Peyer's patch (tissue), 4 donors: ENCODE measurements around the gene AGO3. TPM values are rescaled to one million over a fixed set of nuclear protein-coding genes. Genes with fewer than 3 reads are reported as not detected.

Experiments
- DNase-seq, 3 donors: peaks; one replicate each; pipeline ENCODE4 v3.0.0-alpha.2; 2017 to 2019
- H3K27ac ChIP-seq, 4 donors: fragments of 200-600 bp; sonication (generic); one replicate each; pipeline ENCODE4 v1.5.1; 2016 to 2019
- H3K27me3 ChIP-seq, 2 donors: fragments of 200-600 bp; sonication (generic); one replicate each; pipeline ENCODE4 v1.5.1; 2019
- H3K36me3 ChIP-seq, 3 donors: fragments of 200-600 bp; sonication (generic); one replicate each; pipeline ENCODE4 v1.5.1; 2016 to 2019
- H3K4me1 ChIP-seq, 4 donors: fragments of 200-600 bp; sonication (generic); one replicate each; pipeline ENCODE4 v1.5.1; 2016 to 2019
- H3K4me3 ChIP-seq, 4 donors: fragments of 200-600 bp; sonication (generic); 1 replicate in 3 of 4; 2 replicates in 1 of 4; pipeline ENCODE4 v1.5.1; 2016 to 2019; ENCODE audit warnings: mild to moderate bottlenecking in 1 of 4
- H3K9me3 ChIP-seq, 4 donors: fragments of 200-600 bp; sonication (generic); one replicate each; pipeline ENCODE4 v1.5.1; 2016 to 2019; ENCODE audit warnings: mild to moderate bottlenecking in 1 of 4
- CTCF ChIP-seq, 6 experiments: fragments of 450-650 bp in 4 of 6; fragments of 200-600 bp in 2 of 6; sonication (generic) in 1 of 6; IDR thresholded peaks; one replicate each; pipeline ENCODE4 v1.5.1; 2017 to 2019; ENCODE audit warnings: antibody characterized with exemption in 6 of 6, mild to moderate bottlenecking in 3 of 6, moderate library complexity in 1 of 6
- POLR2A ChIP-seq, 2 donors: fragments of 450-650 bp; IDR thresholded peaks; one replicate each; pipeline ENCODE4 v1.5.1; 2017; ENCODE audit warnings: antibody characterized with exemption in 2 of 2, mild to moderate bottlenecking in 2 of 2, moderate library complexity in 2 of 2
- total RNA-seq, 4 donors: library from RNA; depleted of rRNA; stranded (reverse); fragments of >200 nt; gene quantifications; one replicate each; pipeline ENCODE4 v1.1.0, GENCODE V29; 2016

The AGO3 gene
- total RNA-seq, 4 donors from 2014 or later, result 12.1 to 33.0 (median 18.6) TPM

GRCh38 chr1:36107394-36107793 lies 176.5 kb downstream of the AGO3 start:
- Histone ChIP-seq H3K9me3 (no peaks in the 10 kb centered on the region), H3K36me3 (no peaks in the 10 kb centered on the region), H3K4me3 (no peak overlapping the region), H3K27ac (no peak overlapping the region), H3K4me1 (no peaks in the 10 kb centered on the region), H3K27me3 (no peaks in the 10 kb centered on the region)
- DNase-seq, result no peak
- no peak for TF ChIP-seq POLR2A (IDR thresholded peaks at IDR 0.05)
- no peak for TF ChIP-seq CTCF (IDR thresholded peaks at IDR 0.05)

- Histone ChIP-seq H3K9me3 (no peaks in the 10 kb centered on the region), H3K27ac (no peak overlapping the region), H3K4me1 (no peaks in the 10 kb centered on the region), H3K36me3 (no peaks in the 10 kb centered on the region), H3K27me3 (no peaks in the 10 kb centered on the region), H3K4me3 (no peak overlapping the region)
- no peak for DNase-seq
- TF ChIP-seq POLR2A (IDR thresholded peaks at IDR 0.05) (no peak), CTCF (IDR thresholded peaks at IDR 0.05) (no peak)
Observed at GRCh38 chr1:36108314-36108713, 177.4 kb downstream of the AGO3 start.

- no peak overlapping the region for H3K27ac ChIP-seq
- no peaks in the 10 kb centered on the region for H3K9me3 ChIP-seq
- peak in 2 of 3 donors; percentile 35 to 63 for DNase-seq
- TF ChIP-seq POLR2A (IDR thresholded peaks at IDR 0.05), result no peak
- TF ChIP-seq CTCF (IDR thresholded peaks at IDR 0.05), result no peak
- no peaks in the 10 kb centered on the region for H3K27me3 ChIP-seq
- H3K4me3 ChIP-seq, result no peak overlapping the region
- H3K4me1 ChIP-seq, result no peaks in the 10 kb centered on the region
- no peaks in the 10 kb centered on the region for H3K36me3 ChIP-seq
Observed at GRCh38 chr1:36109041-36109679, 178.3 kb downstream of the AGO3 start.

GRCh38 chr1:36111151-36111550 lies 180.2 kb downstream of the AGO3 start:
- TF ChIP-seq POLR2A (IDR thresholded peaks at IDR 0.05) (no peak), CTCF (IDR thresholded peaks at IDR 0.05) (no peak)
- Histone ChIP-seq H3K4me3 (no peak overlapping the region), H3K27me3 (no peaks in the 10 kb centered on the region), H3K27ac (no peak overlapping the region), H3K9me3 (no peaks in the 10 kb centered on the region), H3K4me1 (no peaks in the 10 kb centered on the region), H3K36me3 (no peaks in the 10 kb centered on the region)
- no peak for DNase-seq

- Histone ChIP-seq H3K27ac (no peak overlapping the region), H3K27me3 (no peaks in the 10 kb centered on the region), H3K4me3 (no peak overlapping the region), H3K9me3 (no peaks in the 10 kb centered on the region), H3K4me1 (no peaks in the 10 kb centered on the region), H3K36me3 (no peaks in the 10 kb centered on the region)
- no peak for TF ChIP-seq CTCF (IDR thresholded peaks at IDR 0.05)
- no peak for TF ChIP-seq POLR2A (IDR thresholded peaks at IDR 0.05)
- DNase-seq, result no peak
Observed at GRCh38 chr1:36112823-36113222, 181.9 kb downstream of the AGO3 start.

- no peaks in the 10 kb centered on the region for H3K9me3 ChIP-seq
- H3K27ac ChIP-seq, result no peak overlapping the region
- H3K36me3 ChIP-seq, result no peaks in the 10 kb centered on the region
- peak in 1 of 3 donors; percentile 19 for DNase-seq
- TF ChIP-seq POLR2A (IDR thresholded peaks at IDR 0.05), result no peak
- TF ChIP-seq CTCF (IDR thresholded peaks at IDR 0.05), result no peak
- no peaks in the 10 kb centered on the region for H3K4me1 ChIP-seq
- no peaks in the 10 kb centered on the region for H3K27me3 ChIP-seq
- H3K4me3 ChIP-seq, result no peak overlapping the region
Observed at GRCh38 chr1:36114371-36114770, 183.5 kb downstream of the AGO3 start.
